Head of caudate nucleus (tissue), 42 donors: ENCODE data around the gene TNPO2.
"Not testable (repeated sequence)": the region's sequence is repeated elsewhere in the genome, so short reads cannot be mapped to it uniquely, and the experiment has no call there.

Source experiments
- DNase-seq, 42 donors: peaks; one replicate each; pipeline versions ENCODE4 v3.0.0 to v3.0.0-alpha.2; 2020 to 2021; ENCODE audit warnings: mixed read lengths in 7 of 42
- intact Hi-C: fragments of 100-400 bp; cut with DNase I; formaldehyde crosslinking; loops from one replicate; pipeline ENCODE4 v1.15.0; 2022

The TNPO2 gene

GRCh38 chr19:12748489-12748888 is 24.8 kb upstream of the TNPO2 start:
- DNase-seq = no peak

GRCh38 chr19:12745166-12745897 is 21.6 kb upstream of the TNPO2 start:
- intact Hi-C loops = no loop called here
- no peak for DNase-seq

More at GRCh38 chr19:12748489-12748888, 24.8 kb upstream of the TNPO2 start:
- intact Hi-C loops = no loop called here

- intact Hi-C loops = no loop called here
- no peak for DNase-seq
These were observed 14.2 kb upstream of the TNPO2 start for GRCh38 chr19:12737835-12738351.

GRCh38 chr19:12736995-12737834 is 13.5 kb upstream of the TNPO2 start, which contains the start of gene GET3:
GET3 (plus strand) TSS chr19:12737497; CDS start chr19:12737506, 9 bp downstream.
- intact Hi-C loops = no loop called here
- peak; percentile 74 to 98 (median 92) for DNase-seq

GRCh38 chr19:12733369-12734214 is 9.9 kb upstream of the TNPO2 start:
- intact Hi-C loops = loop anchor here (1.0 kb wide), 1 partner anchor 10 kb away; the partner anchor contains the start of gene TNPO2
- DNase-seq = peak in 18 of 42 donors; percentile 15 to 63 (median 37)

DNA sequence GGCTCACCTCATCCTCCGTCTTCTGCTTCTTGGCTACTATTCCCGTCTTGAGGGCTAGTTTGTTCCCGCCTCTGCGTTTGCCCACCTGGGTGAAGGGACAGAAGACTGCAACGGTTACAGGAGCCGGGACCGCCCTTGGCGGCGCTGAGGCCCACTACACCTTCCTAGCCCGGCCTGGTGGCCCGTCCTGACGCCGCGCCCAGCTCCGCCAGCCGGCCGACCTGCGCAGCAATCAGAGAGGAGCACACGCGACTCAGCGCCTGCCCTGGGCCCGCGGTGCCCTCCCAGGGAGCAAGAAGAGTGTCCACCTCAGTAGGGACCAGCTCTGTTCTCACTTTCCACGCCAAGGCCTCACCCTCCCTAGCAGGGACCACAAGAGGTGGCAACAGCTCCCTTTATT is 7.6 kb upstream of the TNPO2 start:
- no peak for DNase-seq
- intact Hi-C loops = no loop called here

GRCh38 chr19:12730064-12730463 is 6.3 kb upstream of the TNPO2 start:
- no peak for DNase-seq
- intact Hi-C loops = no loop called here

GRCh38 chr19:12727745-12728433 is 4.2 kb upstream of the TNPO2 start:
- no peak for DNase-seq
- intact Hi-C loops = no loop called here

GRCh38 chr19:12726988-12727316 is 3.2 kb upstream of the TNPO2 start:
- no peak for DNase-seq
- intact Hi-C loops = no loop called here

DNA sequence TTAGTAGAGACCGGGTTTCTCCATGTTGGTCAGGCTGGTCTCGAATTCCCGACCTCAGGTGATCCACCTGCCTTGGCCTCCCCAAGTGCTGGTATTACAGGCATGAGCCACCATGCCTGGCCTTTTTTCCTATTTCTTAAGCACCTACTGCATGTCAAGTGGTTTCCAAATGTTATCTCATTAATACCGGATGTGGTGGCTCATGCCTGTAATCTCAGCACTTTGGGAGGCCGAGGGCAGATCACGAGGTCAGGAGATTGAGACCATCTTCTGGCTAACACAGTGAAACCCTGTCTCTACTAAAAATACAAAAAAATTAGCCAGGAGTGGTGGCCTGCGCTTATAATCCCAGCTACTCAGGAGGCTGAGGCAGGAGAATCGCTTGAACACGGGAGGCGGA is 1.9 kb upstream of the TNPO2 start:
- DNase-seq, intact Hi-C loops: not testable (repeated sequence)

GRCh38 chr19:12723381-12723640 is 421 bp downstream of the TNPO2 start:
- intact Hi-C loops = loop anchor here (1.0 kb wide), 1 partner anchor 11 kb away; the partner anchor contains the start of gene TRIR
- no peak for DNase-seq

DNA sequence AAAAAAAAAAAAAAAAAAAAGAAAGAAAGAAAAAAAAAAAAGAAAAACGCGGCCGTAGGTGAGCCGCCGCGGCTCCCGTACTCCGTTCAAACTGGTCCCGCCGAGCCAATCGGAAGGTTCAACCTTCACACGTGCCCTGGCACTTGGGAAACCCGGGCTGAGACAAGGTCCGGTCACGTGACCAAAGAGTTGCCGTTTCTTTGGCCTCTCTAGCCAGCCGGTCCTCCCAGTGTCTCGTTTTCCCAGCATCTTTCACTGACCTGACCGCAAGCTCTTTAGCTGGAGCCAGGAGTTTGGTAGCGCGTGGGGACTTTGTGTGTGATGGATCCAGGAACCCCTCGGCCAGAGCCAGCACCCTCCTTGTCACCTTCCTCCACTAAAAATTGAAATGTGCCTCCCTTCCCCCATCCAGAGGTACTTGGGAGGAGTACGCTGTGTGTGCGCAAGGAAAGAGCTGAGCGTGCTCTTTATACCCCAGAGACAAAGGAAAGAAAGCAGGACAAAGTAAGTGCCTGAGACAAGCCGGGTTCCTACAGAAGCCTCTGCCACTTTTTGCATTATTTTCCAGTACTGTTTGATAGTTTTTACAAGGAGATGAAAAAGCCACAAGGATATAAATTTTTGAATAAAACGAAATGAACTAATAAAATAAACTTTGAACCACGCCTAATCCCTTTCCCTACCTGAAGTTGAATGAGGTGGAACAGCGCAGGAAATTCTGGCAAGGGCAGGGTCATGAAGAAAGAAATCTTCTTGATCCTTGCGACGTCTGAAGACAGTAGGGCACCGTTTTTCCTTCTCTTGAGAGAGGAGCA is 959 bp downstream of the TNPO2 start:
- DNase-seq = peak; percentile 94 to 100 (median 98)
- intact Hi-C loops = loop anchor here (1.0 kb wide), 1 partner anchor 12 kb away; the partner anchor contains the start of gene TRIR

DNA sequence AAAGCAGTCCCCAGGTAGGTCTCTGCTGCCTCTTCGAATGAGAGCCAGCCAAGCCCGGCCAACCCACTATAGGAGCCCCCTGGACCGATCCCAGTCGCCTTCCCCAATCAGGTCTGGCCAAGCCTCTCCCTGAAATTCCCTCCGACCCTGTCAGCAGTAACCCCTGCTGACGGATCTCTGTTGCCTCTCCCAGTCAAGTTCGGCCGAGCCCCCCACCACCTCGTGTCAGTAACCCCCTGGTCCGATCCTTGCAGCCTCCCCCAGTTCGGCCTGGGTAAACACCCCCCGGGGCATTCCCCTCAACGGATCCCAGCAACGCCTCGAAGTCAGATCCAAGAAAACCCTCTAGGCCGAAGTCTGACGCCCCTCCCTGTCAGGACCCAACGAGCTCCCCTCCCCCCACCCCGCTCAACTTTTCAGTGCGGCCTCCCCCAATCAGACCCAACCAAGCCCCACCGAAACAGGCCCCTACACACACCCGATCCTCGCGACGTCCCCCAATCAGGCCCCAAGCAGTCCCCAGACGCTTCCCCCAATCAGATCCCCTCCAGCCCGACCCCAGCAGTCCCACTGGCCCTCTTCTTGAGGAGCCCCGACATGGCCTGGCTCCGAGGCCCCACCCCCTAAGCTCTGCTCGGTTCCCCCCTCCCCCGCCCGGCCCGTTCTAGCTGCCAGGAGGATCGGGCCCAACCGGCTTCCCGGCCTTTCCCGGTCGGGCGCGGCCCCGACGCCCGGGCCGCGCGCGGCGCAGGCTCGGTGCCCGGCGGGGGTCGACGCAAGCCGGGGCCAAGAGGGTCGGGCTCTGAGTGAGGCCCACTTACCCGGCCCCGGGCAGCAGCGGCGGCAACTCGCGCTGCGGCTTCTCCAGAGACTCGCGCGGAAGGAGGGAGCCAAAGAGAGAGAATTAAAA is 1.8 kb downstream of the TNPO2 start:
- intact Hi-C loops = no loop called here
- DNase-seq = peak in 38 of 42 donors; percentile 19 to 74 (median 52)

GRCh38 chr19:12720851-12721655 is 2.7 kb downstream of the TNPO2 start:
- intact Hi-C loops = no loop called here

GRCh38 chr19:12720296-12720695 is 3.4 kb downstream of the TNPO2 start:
- DNase-seq = no peak
- intact Hi-C loops = no loop called here

More at GRCh38 chr19:12720851-12721655, 2.7 kb downstream of the TNPO2 start:
- DNase-seq = peak in 25 of 42 donors; percentile 8 to 57 (median 30)

DNA sequence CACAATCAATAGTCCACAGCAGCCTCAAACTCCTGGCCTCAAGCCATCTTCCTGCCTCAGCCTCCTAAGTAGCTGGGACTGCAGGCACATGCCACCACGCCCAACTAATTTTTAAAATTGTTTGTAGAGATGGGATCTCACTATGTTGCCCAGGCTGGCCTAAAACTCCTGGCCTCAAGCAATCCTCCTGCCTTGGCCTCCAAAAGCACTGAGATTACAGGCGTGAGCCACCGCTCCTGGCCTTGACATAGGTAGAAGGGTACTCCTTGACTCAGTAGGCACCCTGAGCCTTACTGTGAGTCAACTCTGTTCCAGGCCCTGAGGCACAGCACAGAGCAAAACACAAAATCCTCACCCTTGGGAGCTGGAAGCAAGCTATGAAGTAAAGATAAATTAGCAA is 7.8 kb downstream of the TNPO2 start:
- intact Hi-C loops = no loop called here
- DNase-seq = no peak
